ENCODE results near the gene CRELD2. TPM values are rescaled to one million over a fixed set of nuclear protein-coding genes. Genes with fewer than 3 reads are reported as not detected.
A peak's percentile ranks its signal among the peaks of the same experiment; 100 is the strongest.

The CRELD2 gene
- total RNA-seq, 1 donor from 2014 or later = 42.7 TPM

GRCh38 chr22:49903322-49904039, 15.0 kb upstream of the CRELD2 start:
- H3K36me3 ChIP-seq = peaks cover 73% of the 10 kb centered on the region
- no peaks in the 10 kb centered on the region for H3K9me3 ChIP-seq
- intact Hi-C loops (cut with DNase I) = no loop called here
- no peak for DNase-seq
- no peak for ATAC-seq
- H3K4me1 ChIP-seq = no peaks in the 10 kb centered on the region
- no peak for TF ChIP-seq CTCF (IDR thresholded peaks at IDR 0.05)
- H3K27ac ChIP-seq = no peak overlapping the region
- H3K4me3 ChIP-seq = no peak overlapping the region
- no peaks in the 10 kb centered on the region for H3K27me3 ChIP-seq (ENCODE audit: low read depth)

GRCh38 chr22:49904040-49904369, 14.4 kb upstream of the CRELD2 start:
- Histone ChIP-seq H3K4me1 (no peaks in the 10 kb centered on the region), H3K27me3 (ENCODE audit: low read depth) (no peaks in the 10 kb centered on the region), H3K4me3 (no peak overlapping the region), H3K27ac (no peak overlapping the region), H3K9me3 (no peaks in the 10 kb centered on the region), H3K36me3 (peaks cover 79% of the 10 kb centered on the region)
- intact Hi-C loops (cut with DNase I) = no loop called here
- no peak for ATAC-seq
- DNase-seq = no peak
- no peak for TF ChIP-seq CTCF (IDR thresholded peaks at IDR 0.05)

- intact Hi-C loops (cut with DNase I) = no loop called here
- no peak for DNase-seq
- Histone ChIP-seq H3K36me3 (peaks cover 93% of the 10 kb centered on the region), H3K9me3 (no peaks in the 10 kb centered on the region), H3K4me1 (no peaks in the 10 kb centered on the region), H3K4me3 (no peak overlapping the region), H3K27me3 (ENCODE audit: low read depth) (no peaks in the 10 kb centered on the region), H3K27ac (no peak overlapping the region)
- no peak for ATAC-seq
- TF ChIP-seq CTCF (IDR thresholded peaks at IDR 0.05) = no peak
Measured at GRCh38 chr22:49905465-49905864, 13.0 kb upstream of the CRELD2 start.

- Histone ChIP-seq H3K36me3 (peaks cover 87% of the 10 kb centered on the region), H3K9me3 (no peaks in the 10 kb centered on the region), H3K27me3 (ENCODE audit: low read depth) (no peaks in the 10 kb centered on the region), H3K4me1 (no peaks in the 10 kb centered on the region), H3K4me3 (no peak overlapping the region), H3K27ac (no peak overlapping the region)
- intact Hi-C loops (cut with DNase I) = no loop called here
- ATAC-seq (peak in 1 of 2 donors; percentile 9), DNase-seq (no peak)
- TF ChIP-seq CTCF (IDR thresholded peaks at IDR 0.05) = no peak
Measured at GRCh38 chr22:49906071-49906798, 12.2 kb upstream of the CRELD2 start.

GRCh38 chr22:49906799-49907290, 11.6 kb upstream of the CRELD2 start:
- no peak overlapping the region for H3K4me3 ChIP-seq
- H3K4me1 ChIP-seq = no peaks in the 10 kb centered on the region
- H3K27ac ChIP-seq = no peak overlapping the region
- no peaks in the 10 kb centered on the region for H3K9me3 ChIP-seq
- peaks cover 82% of the 10 kb centered on the region for H3K36me3 ChIP-seq
- TF ChIP-seq CTCF (IDR thresholded peaks at IDR 0.05) = no peak
- DNase-seq = no peak
- H3K27me3 ChIP-seq (ENCODE audit: low read depth) = no peaks in the 10 kb centered on the region
- peak; percentile 25 to 31 for ATAC-seq
- intact Hi-C loops (cut with DNase I) = no loop called here

Measured in lower lobe of right lung (tissue), 2 donors.